ENCODE results near the gene A2ML1. TPM values are rescaled to one million over a fixed set of nuclear protein-coding genes. Genes with fewer than 3 reads are reported as not detected.

A2ML1 gene
- total RNA-seq, 4 donors from 2014 or later: 0.40 to 17.1 (median 2.4) TPM

DNA sequence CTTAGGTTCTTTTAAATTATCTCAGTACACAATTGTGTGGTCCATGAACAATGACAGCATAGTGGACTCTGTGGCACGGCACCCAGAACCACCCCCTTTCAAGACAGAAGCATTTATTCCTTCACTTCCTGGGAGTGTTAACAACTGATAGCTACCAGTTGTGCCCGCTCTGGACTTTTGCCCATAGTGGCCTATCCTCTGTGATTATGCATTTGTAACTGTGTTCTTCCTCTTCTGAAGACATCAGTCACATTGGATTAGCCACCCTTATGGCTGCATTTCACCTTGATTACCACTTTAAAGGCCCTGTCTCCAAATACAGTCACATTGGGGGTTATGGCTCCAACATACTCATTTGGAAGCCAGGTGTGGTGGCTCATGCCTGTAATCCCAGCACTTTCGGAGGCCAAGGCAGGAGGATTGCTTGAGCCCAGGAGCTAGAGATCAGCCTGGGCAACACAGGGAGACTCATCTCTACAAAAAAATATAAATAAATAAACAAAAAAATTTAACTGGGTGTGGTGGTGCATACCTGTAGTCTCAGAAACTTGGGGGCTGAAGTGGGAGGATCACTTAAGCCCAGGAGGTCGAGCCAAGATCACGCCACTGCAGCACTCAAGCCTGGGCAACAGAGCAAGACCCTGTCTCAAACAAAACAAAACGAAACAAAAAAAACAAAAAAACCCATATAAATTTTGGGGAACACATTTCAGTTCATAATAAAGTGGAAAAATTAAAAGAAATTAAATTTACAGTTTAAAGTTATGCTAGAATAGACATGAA is 64.3 kb downstream of the A2ML1 start:
- no peaks in the 10 kb centered on the region for H3K4me1 ChIP-seq
- H3K9me3 ChIP-seq: no peaks in the 10 kb centered on the region
- no peak for TF ChIP-seq POLR2A (IDR thresholded peaks at IDR 0.05)
- no peak for TF ChIP-seq POLR2AphosphoS5 (IDR thresholded peaks at IDR 0.05)
- TF ChIP-seq, protein P1, sequence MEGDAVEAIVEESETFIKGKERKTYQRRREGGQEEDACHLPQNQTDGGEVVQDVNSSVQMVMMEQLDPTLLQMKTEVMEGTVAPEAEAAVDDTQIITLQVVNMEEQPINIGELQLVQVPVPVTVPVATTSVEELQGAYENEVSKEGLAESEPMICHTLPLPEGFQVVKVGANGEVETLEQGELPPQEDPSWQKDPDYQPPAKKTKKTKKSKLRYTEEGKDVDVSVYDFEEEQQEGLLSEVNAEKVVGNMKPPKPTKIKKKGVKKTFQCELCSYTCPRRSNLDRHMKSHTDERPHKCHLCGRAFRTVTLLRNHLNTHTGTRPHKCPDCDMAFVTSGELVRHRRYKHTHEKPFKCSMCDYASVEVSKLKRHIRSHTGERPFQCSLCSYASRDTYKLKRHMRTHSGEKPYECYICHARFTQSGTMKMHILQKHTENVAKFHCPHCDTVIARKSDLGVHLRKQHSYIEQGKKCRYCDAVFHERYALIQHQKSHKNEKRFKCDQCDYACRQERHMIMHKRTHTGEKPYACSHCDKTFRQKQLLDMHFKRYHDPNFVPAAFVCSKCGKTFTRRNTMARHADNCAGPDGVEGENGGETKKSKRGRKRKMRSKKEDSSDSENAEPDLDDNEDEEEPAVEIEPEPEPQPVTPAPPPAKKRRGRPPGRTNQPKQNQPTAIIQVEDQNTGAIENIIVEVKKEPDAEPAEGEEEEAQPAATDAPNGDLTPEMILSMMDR (IDR thresholded peaks at IDR 0.05): no peak
- no peak for TF ChIP-seq EP300 (IDR thresholded peaks at IDR 0.05)
- H3K36me3 ChIP-seq: no peaks in the 10 kb centered on the region
- ATAC-seq: no peak
- H3K27ac ChIP-seq: no peak overlapping the region
- H3K27me3 ChIP-seq: no peaks in the 10 kb centered on the region
- H3K4me3 ChIP-seq: no peak overlapping the region
- WGBS, 2 donors (ENCODE audit: low coverage in 1 of 2): 83 to 93% methylated on average over 3 to 5 of the region's 6 CpGs

DNA sequence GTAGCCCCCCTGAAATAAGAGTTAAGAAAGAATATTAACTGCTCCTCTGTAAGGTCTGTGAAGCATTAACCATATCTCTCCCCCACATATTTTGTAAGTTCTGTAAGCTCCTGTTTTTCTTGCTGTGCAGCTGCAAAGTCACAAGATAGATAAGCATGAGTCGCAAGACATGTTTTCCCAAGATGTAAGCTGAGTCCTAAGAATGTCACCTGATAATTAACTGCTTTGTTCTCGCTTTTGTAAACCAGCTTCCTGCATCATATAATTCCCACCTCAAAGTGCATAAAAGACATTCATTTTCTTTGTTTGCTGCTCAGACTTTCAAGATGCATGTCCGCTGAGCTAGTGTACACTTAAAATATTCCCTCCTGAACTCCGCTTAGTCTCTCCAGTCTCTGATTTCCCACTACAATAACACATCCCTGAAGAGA is 64.9 kb downstream of the A2ML1 start:
- WGBS, 2 donors (ENCODE audit: low coverage in 1 of 2): 82 to 97% methylated on average over 4 of the region's 4 CpGs
- no peak for ATAC-seq
- H3K27me3 ChIP-seq: no peaks in the 10 kb centered on the region
- H3K27ac ChIP-seq: no peak overlapping the region
- no peak overlapping the region for H3K4me3 ChIP-seq
- H3K4me1 ChIP-seq: no peaks in the 10 kb centered on the region
- TF ChIP-seq EP300 (IDR thresholded peaks at IDR 0.05) (no peak), POLR2AphosphoS5 (IDR thresholded peaks at IDR 0.05) (no peak), POLR2A (IDR thresholded peaks at IDR 0.05) (no peak)
- TF ChIP-seq, protein P1 (IDR thresholded peaks at IDR 0.05): no peak
- no peaks in the 10 kb centered on the region for H3K9me3 ChIP-seq
- no peaks in the 10 kb centered on the region for H3K36me3 ChIP-seq

DNA sequence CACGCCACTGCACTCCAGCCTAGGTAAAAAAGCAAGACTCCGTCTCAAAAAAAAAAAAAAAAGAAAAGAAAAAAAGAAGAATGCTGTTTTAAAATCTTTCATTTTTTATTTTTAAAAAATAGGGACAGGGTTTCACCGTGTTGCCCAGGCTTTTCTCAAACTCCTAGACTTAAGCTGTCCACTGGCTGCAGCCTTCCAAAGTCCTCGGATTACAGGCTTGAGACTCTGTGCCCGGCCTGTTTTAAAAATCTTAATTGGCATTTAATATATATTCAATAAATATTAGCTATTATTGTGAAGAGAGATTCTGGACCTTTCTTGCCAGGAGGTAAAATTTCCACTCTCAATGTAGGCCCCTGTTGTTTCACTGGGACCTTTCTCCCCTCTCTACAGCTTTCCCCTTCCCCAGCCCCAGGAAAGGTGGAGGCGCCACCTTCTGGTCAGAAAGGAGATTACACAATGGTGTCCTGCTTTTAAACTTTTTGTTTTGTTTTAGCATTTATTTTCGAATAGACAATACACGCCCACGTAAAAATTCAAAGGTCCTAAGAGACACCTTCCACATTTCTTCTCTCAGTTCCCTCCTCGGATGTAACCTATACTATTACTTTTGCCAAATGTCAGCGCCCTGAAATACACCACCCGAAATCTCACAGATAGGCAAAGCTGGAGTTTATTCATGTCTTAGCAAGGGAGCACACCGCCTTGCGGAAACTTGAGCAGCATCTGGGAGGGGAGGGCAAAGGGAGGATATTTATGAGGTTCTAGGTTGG is 68.1 kb downstream of the A2ML1 start:
- 17 to 80% methylated on average over 5 to 13 of the region's 14 CpGs for WGBS, 2 donors (ENCODE audit: low coverage in 1 of 2)
- peak overlapping the region; percentile 44 to 62 for H3K4me3 ChIP-seq
- TF ChIP-seq POLR2A (IDR thresholded peaks at IDR 0.05) (no peak), EP300 (IDR thresholded peaks at IDR 0.05) (no peak), POLR2AphosphoS5 (IDR thresholded peaks at IDR 0.05) (no peak)
- TF ChIP-seq, protein P1 (IDR thresholded peaks at IDR 0.05): peak; percentile 74 to 90 (median 84)

DNA sequence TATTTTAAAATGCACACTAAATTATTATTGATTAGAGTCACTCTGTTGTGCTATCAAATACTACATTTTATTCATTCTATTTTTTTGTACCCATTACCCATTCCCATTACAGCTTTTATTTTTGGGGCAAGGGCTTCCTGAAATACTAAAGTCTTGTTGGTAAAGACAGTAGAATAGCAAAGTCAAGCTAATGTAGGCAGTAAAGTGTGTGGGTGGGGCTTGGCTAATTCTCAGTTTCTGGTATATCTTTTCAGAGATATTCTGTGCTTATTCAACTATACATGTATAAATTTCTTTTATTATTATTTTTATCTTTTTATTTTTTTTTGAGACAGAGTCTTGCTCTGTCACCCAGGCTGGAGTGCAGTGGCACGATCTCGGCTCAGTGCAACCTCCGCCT is 69.6 kb downstream of the A2ML1 start:
- 90 to 100% methylated on average over 3 of the region's 3 CpGs for WGBS, 2 donors (ENCODE audit: low coverage in 1 of 2)

More for the DNA sequence above, 68.1 kb downstream of the A2ML1 start:
- peak overlapping the region in 2 of 4 donors; percentile 46 to 51 for H3K27ac ChIP-seq
- H3K9me3 ChIP-seq: no peaks in the 10 kb centered on the region
- no peaks in the 10 kb centered on the region for H3K27me3 ChIP-seq
- H3K4me1 ChIP-seq: no peaks in the 10 kb centered on the region
- no peaks in the 10 kb centered on the region for H3K36me3 ChIP-seq
- ATAC-seq: peak; percentile 78

More for the DNA sequence above, 69.6 kb downstream of the A2ML1 start:
- TF ChIP-seq POLR2AphosphoS5 (IDR thresholded peaks at IDR 0.05) (no peak), EP300 (IDR thresholded peaks at IDR 0.05) (no peak), POLR2A (IDR thresholded peaks at IDR 0.05) (no peak)
- TF ChIP-seq, protein P1 (IDR thresholded peaks at IDR 0.05): no peak
- Histone ChIP-seq H3K27me3 (no peaks in the 10 kb centered on the region), H3K27ac (no peak overlapping the region), H3K4me3 (no peak overlapping the region), H3K36me3 (no peaks in the 10 kb centered on the region), H3K4me1 (no peaks in the 10 kb centered on the region), H3K9me3 (no peaks in the 10 kb centered on the region)
- ATAC-seq: no peak

All from gastroesophageal sphincter (tissue), 4 donors.